Common myeloid progenitor, CD34-positive (primary cell): ENCODE results near the gene S100A4.

Experiments used
- CTCF ChIA-PET: fragments of 350-600 bp; sonication (Branson Sonifier 250); formaldehyde crosslinking; loops from one replicate; lab custom pipeline; 2021; ENCODE audit warnings: antibody characterized with exemption; lab: Charles Lee
- POLR2A ChIA-PET: fragments of 350-600 bp; sonication (Branson Sonifier 250); formaldehyde crosslinking; loops from one replicate; lab custom pipeline; 2021; ENCODE audit warnings: antibody characterized with exemption; lab: Charles Lee
- DNase-seq, 3 donors: peaks; one replicate each; pipeline versions ENCODE4 v3.0.0 to v3.0.0-alpha.2; 2013
- H3K27ac ChIP-seq, 2 experiments: 1 replicate in 1 of 2; 2 replicates in 1 of 2; pipeline ENCODE4 v1.7.0; 2013; ENCODE audit warnings: inconsistent platforms in 2 of 2, low read length in 2 of 2, mild to moderate bottlenecking in 2 of 2, low read depth in 1 of 2, moderate library complexity in 1 of 2; ENCODE audit not compliant: severe bottlenecking in 2 of 2, insufficient read depth in 1 of 2, poor library complexity in 1 of 2
- H3K27me3 ChIP-seq, 5 experiments: replicated peaks in 2 of 5; 1 replicate in 3 of 5; 2 replicates in 2 of 5; pipeline versions ENCODE4 v1.6.1 to v1.7.0; 2013; ENCODE audit warnings: low read length in 4 of 5, mild to moderate bottlenecking in 2 of 5, moderate library complexity in 2 of 5, inconsistent platforms in 1 of 5; ENCODE audit not compliant: insufficient read depth in 5 of 5, control insufficient read depth in 4 of 5
- H3K36me3 ChIP-seq, 4 experiments: 1 replicate in 2 of 4; 2 replicates in 2 of 4; pipeline versions ENCODE4 v1.6.1 to v1.7.0; 2013; ENCODE audit warnings: low read length in 3 of 4, control low read depth in 1 of 4, mild to moderate bottlenecking in 1 of 4; ENCODE audit not compliant: control insufficient read depth in 4 of 4, insufficient read depth in 4 of 4
- H3K4me1 ChIP-seq, 4 experiments: 1 replicate in 3 of 4; 2 replicates in 1 of 4; pipeline versions ENCODE4 v1.6.1 to v1.7.1; 2013; ENCODE audit warnings: low read length in 3 of 4, mild to moderate bottlenecking in 3 of 4, control low read depth in 1 of 4, inconsistent platforms in 1 of 4, moderate library complexity in 1 of 4; ENCODE audit not compliant: control insufficient read depth in 4 of 4, insufficient read depth in 4 of 4; ENCODE audit errors: control extremely low read depth in 1 of 4
- H3K4me3 ChIP-seq, 7 experiments: 1 replicate in 4 of 7; 2 replicates in 3 of 7; pipeline versions ENCODE4 v1.5.1 to v1.7.0; 2013; ENCODE audit warnings: mild to moderate bottlenecking in 7 of 7, low read length in 6 of 7, moderate library complexity in 6 of 7, inconsistent platforms in 2 of 7, low read depth in 2 of 7, control low read depth in 1 of 7; ENCODE audit not compliant: insufficient read depth in 4 of 7, control insufficient read depth in 1 of 7; ENCODE audit errors: extremely low read depth in 1 of 7
- H3K9me3 ChIP-seq, 5 experiments: 1 replicate in 4 of 5; 2 replicates in 1 of 5; pipeline versions ENCODE4 v1.6.1 to v1.7.1; 2013; ENCODE audit warnings: low read length in 4 of 5, mild to moderate bottlenecking in 2 of 5, inconsistent platforms in 1 of 5, low read depth in 1 of 5, moderate library complexity in 1 of 5; ENCODE audit not compliant: control insufficient read depth in 4 of 5, insufficient read depth in 2 of 5; ENCODE audit errors: control extremely low read depth in 1 of 5
- WGBS: methylation state at CpG from one replicate; pipeline ENCODE4 v1.1.5; 2013; ENCODE audit not compliant: insufficient coverage; 5-methylcytosine and 5-hydroxymethylcytosine counted together

Gene S100A4

DNA sequence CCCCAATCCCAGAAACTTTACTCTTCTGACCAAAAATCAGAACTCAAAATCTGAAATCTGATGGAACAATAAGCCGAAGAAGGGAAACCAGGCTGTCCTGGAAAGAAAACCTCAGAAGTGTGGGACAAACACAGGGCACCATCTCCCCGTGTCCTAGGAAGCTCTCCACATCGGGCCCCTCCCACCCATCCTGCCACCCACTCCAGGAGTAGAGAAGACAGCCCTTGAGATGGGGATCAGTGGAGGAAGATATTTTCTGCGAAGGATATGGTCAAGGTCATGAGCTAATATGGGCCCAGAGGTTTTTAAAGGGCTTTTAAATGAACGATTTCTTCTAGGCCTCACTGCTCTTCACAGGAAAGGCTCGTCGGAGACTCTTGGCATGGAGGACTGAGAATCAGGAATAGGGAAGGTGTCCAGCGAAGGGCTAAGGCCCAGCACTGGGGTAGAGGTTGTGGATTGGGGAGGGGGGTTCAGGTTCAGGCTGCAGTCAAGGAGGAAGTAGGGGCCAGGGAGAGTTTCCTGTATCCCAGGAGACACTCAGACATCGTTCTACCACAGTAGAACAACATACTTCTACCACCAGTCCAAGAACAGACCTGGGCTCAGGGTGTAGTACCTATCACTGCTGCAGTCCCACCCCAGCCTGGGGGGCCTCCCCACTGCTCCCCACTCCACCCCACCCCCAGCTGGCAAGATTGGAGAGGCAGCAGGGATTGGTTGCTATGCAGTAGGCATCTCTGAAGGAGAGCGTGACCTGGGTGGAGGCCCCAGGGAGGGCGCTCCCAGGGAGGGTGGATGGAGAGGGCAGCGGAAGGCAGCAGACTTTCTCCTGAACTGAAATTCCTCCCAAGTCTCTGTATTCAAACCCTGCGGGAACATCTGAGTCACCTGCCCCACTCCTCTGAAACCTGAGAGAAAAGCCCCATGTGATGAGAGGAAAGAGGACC is 3.7 kb downstream of the S100A4 start:
- H3K36me3 ChIP-seq = peaks cover 6 to 23% (median 17%) of the 10 kb centered on the region in 4 experiments
- H3K4me3 ChIP-seq = no peak overlapping the region
- no peak overlapping the region for H3K27ac ChIP-seq
- H3K9me3 ChIP-seq = no peaks in the 10 kb centered on the region
- 80% methylated on average over 6 of the region's 13 CpGs for whole genome bisulfite sequencing
- POLR2A ChIA-PET = interaction anchor here (1.2 kb wide), 1 partner anchor 449 kb away, joined by 3 read pairs; the partner anchor contains the start of gene RPS27
- H3K4me1 ChIP-seq = peaks cover 5 to 77% (median 61%) of the 10 kb centered on the region in 4 experiments
- no peak for DNase-seq
- CTCF ChIA-PET = interaction anchor here (0.7 to 4.3 kb wide), 3 partner anchors 9 to 26 kb away, joined by 3 to 31 read pairs (median 7); no protein-coding TSS in a partner anchor
- H3K27me3 ChIP-seq = no peaks in the 10 kb centered on the region

DNA sequence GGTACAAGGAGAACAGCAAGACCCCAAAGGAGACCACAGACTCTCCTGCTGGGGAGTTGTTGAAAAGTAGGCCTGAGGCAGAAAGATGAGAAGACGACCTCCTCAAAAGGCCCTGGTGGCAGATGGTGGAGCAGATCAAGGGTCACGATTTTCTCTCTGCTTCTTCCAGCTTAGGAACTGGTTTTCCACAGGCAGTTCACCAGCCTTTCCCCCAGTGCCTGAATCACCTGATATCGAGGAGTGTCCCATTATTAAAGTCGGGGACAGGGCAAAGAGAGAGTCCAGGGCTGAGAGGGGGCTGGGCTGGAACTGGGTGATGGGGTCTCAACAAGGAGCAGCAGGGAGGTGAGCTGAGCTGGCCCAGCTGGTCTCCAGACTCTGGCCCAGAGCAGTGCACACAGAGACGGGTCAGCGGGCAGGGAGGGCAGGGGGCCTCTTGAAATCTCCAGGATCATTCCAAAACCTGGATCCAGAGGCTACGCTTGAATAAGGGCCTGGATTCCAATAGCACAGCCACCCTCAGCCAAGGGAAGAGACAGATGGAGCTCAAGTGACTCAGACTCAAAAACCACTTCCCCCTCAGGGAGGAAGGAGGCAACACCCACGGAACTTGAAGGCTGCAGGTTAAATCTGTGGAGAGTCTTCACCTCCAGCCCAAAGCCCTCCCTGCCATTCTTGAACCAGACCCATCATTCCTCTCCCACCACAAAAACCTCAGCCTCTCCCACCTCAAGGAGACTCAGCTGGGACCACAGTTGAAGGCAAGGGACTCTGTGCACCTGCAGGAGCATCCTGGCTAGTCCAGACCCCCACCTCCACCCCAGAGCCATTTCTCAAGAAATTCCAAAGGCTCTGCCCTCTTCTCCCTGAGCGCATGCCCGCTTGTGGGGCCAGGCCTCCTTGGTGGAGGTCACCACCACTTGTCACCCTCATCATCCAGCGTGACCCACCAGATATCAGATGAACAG is 4.9 kb downstream of the S100A4 start, which contains the start of gene S100A5:
Gene S100A5 (minus strand): TSS at position 541 of the 968 bp plus-strand sequence. CDS start 743 bp downstream, outside the sequence.
- no peaks in the 10 kb centered on the region for H3K27me3 ChIP-seq
- H3K4me3 ChIP-seq = peak within 1 kb of the TSS in 1 of 7 experiments; percentile 12
- peaks cover 6 to 23% (median 17%) of the 10 kb centered on the region in 4 experiments for H3K36me3 ChIP-seq
- 75% methylated on average over 7 of the region's 11 CpGs for WGBS
- no peaks in the 10 kb centered on the region for H3K9me3 ChIP-seq
- H3K27ac ChIP-seq = no peak within 1 kb of the TSS
- ChIA-PET CTCF (interaction anchor here (0.5 to 3.1 kb wide), 16 partner anchors 8 to 192 kb away, joined by 3 to 13 read pairs (median 4); partner anchors contain the start of genes S100A1, S100A13 and S100A2), POLR2A (interaction anchor here (0.6 to 1.2 kb wide), 3 partner anchors 29 to 450 kb away, joined by 3 to 4 read pairs (median 3); partner anchors contain the start of gene RPS27)
- peaks cover 5 to 76% (median 58%) of the 10 kb centered on the region in 4 experiments for H3K4me1 ChIP-seq
- peak; percentile 67 to 91 (median 86) for DNase-seq

DNA sequence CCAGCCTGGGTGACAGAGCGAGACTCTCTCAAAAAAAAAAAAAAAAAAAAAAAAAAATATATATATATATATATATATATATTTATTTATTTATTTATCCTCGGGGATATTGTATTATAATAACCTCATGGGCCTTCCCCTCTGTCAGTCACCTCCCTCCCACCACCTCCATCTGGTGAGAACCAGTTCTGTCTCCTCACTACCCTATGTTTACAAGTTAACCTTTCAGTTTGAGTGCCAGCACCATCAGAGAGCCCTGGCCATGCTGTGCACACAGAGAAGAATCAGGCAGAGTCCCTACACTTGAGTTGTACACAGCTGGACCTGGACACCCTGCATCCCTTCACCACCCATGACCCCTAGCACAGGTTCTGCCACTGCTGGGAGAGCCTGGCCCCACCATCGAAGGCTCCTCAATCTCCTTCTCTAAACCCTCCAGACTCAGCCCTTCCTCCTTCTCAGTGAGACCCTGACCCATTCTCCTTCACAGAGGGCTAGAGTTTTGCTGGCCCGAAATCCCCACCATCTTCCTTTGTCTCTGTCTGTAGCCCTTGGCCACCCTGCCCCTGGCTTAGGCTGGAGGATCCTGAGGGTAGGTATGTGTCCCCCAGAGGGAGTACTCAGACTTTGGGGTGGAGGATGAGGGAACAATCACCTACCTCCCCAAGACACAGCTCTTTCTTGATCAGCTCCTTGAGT is 6.1 kb downstream of the S100A4 start:
- no peak for DNase-seq
- H3K36me3 ChIP-seq = peaks cover 6 to 21% (median 17%) of the 10 kb centered on the region in 4 experiments
- H3K27ac ChIP-seq = no peak overlapping the region
- ChIA-PET POLR2A (no interaction called here), CTCF (interaction anchor here (0.6 to 3.1 kb wide), 11 partner anchors 19 to 184 kb away, joined by 3 to 13 read pairs (median 4); partner anchors contain the start of genes S100A1, S100A13 and S100A2)
- no peaks in the 10 kb centered on the region for H3K9me3 ChIP-seq
- H3K4me1 ChIP-seq = peaks cover 5 to 71% (median 58%) of the 10 kb centered on the region in 4 experiments
- 100% methylated on average over 1 of the region's 4 CpGs for WGBS
- no peak overlapping the region for H3K4me3 ChIP-seq
- no peaks in the 10 kb centered on the region for H3K27me3 ChIP-seq

DNA sequence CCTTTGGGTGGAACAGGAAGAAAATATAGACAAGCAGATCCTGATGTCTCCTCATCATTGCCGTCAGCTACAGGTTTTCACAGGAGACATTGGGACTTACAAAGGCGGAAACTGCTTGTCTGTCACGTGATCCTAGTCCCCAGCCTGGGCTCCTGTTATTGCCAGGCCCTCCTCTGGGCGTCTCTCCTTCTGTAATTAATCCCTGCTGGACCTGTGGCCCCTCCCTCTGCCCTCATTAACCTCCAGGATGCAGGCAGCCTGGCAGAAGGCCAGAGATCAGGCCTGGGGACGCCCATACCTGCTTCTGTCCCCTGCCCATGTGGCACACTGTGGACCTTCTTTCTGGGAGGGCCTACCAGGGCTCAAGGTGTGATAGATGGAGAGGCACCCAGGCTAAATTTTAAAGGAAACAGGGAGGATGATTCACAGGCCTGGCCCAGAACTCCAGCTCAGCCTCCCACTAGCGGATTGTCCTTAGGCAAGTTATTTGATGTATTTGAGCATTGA is 7.2 kb downstream of the S100A4 start:
- WGBS = 85% methylated on average over 5 of the region's 6 CpGs
- H3K4me1 ChIP-seq = peaks cover 5 to 66% (median 56%) of the 10 kb centered on the region in 4 experiments
- peaks cover 4 to 10% (median 9%) of the 10 kb centered on the region in 4 experiments for H3K36me3 ChIP-seq
- H3K9me3 ChIP-seq = no peaks in the 10 kb centered on the region
- POLR2A ChIA-PET = no interaction called here
- H3K4me3 ChIP-seq = no peak overlapping the region
- H3K27me3 ChIP-seq = no peaks in the 10 kb centered on the region
- no peak overlapping the region for H3K27ac ChIP-seq
- no peak for DNase-seq
- CTCF ChIA-PET = interaction anchor here (0.7 to 3.1 kb wide), 2 partner anchors 30 to 34 kb away, joined by 4 to 13 read pairs; no protein-coding TSS in a partner anchor

DNA sequence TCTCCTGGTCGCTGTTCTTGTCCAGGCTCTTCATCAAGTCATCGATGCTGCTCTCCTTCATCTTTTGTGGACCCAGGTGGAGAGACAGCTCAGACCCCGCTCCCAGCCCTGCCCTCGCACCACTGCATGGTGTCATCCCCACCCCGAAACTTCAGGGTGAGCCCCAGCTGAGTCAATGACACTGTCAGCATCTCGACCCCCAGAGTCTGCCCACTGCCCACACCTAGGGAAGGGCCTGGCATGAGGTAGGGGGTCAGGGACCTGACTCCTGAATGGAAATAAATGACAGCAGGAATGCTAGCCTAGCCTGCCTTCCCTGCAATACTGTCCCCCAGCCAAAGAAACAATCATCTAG is 8.3 kb downstream of the S100A4 start:
- WGBS = 93% methylated on average over 5 of the region's 6 CpGs
- Histone ChIP-seq H3K27ac (no peak overlapping the region), H3K36me3 (peaks cover 0 to 5% (median 2%) of the 10 kb centered on the region in 4 experiments), H3K27me3 (no peaks in the 10 kb centered on the region), H3K4me3 (no peak overlapping the region), H3K9me3 (no peaks in the 10 kb centered on the region), H3K4me1 (peaks cover 8 to 68% (median 61%) of the 10 kb centered on the region in 4 experiments)
- DNase-seq = no peak
- ChIA-PET CTCF (interaction anchor here (1.0 to 7.1 kb wide), 4 partner anchors 10 to 26 kb away, joined by 3 to 116 read pairs (median 34); partner anchors contain the start of gene S100A2), POLR2A (no interaction called here)
